Uterus (tissue), 2 donors: ENCODE measurements around the gene NCAPD3.

ENCODE experiments used
- CTCF ChIP-seq, 4 experiments: fragments of 200-600 bp in 2 of 4; fragments of 450-650 bp in 2 of 4; sonication (generic) in 2 of 4; IDR thresholded peaks; one replicate each; pipeline ENCODE4 v1.5.1; 2016 to 2019; ENCODE audit warnings: antibody characterized with exemption in 4 of 4, mild to moderate bottlenecking in 2 of 4, moderate library complexity in 1 of 4
- POLR2A ChIP-seq, 2 donors: fragments of 450-650 bp; IDR thresholded peaks; one replicate each; pipeline ENCODE4 v1.6.1; 2016; ENCODE audit warnings: antibody characterized with exemption in 2 of 2, mild to moderate bottlenecking in 1 of 2, moderate library complexity in 1 of 2

DNA sequence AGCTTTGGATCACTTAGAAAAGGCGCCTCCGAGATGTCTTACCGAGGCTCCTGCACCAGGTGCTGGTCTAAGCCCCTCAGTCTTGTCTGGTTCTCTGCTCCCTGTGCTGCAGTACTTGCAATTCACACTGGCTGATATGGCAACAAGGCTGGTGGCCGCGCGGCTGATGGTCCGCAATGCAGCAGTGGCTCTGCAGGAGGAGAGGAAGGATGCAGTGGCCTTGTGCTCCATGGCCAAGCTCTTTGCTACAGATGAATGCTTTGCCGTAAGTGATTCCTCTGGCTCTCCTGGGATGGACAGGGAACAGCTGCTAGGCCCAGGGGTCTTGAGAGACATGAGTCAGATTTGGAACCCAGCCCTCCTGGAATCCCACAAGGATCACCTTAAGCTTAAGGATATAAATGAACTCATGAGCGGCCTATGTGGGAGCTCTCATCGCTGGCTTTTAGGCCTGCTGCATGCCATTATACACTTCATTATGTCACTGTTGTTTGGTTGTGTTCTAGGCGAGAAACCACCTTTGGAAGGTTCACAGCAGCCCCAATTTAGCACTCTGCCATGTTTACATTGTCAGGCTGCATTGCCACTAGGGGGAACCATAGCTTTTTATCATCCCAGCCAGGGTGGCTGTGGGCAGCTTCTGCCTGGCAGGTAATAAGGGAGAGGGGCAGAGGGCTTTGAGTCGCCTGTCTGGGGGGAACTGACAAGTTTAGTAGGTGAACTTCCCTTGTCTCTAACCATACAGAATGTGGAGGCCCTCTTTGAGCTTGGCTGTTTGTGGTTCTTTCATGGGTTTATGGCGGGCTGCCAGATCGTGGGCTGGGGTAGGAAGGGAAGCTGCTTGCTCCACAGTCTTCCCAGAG, 38.1 kb upstream of the NCAPD3 start:
- TF ChIP-seq CTCF (IDR thresholded peaks at IDR 0.05) (peak in 1 of 4 experiments; percentile 6), POLR2A (IDR thresholded peaks at IDR 0.05) (no peak)
